NCI-H1048 (cell line): ENCODE results near the gene CLTRN.
"Not testable (repeated sequence)": the region's sequence is repeated elsewhere in the genome, so short reads cannot be mapped to it uniquely, and the experiment has no call there.

ENCODE experiments used
- DNase-seq: peaks from one replicate; lab custom pipeline; 2025; lab: John Stamatoyannopoulos, UW

CLTRN gene

GRCh38 chrX:15647510-15647909 lies 17.1 kb downstream of the CLTRN start:
- DNase-seq: not testable (repeated sequence)

DNA sequence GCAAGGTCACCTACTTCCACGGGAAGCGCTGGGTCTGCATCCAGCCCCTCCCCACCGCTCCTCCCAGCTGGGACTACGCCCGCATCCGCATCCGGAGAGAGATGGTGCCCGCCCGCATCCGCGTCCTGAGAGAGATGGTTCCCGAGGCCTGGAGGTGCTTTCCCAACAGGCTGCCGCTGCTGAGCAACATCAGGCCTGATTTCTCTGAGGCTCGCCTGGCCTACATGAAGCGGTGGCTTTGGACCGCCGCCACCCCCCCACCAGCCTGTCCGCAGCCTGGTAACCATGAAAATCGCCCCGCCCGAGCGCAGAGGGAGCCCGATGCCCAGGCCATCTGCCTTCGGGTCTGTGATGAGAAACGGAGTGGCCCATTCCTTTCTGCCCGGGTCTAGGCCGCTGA lies 18.1 kb downstream of the CLTRN start:
- DNase-seq: no peak

GRCh38 chrX:15646031-15646430 lies 18.6 kb downstream of the CLTRN start:
- no peak for DNase-seq

DNA sequence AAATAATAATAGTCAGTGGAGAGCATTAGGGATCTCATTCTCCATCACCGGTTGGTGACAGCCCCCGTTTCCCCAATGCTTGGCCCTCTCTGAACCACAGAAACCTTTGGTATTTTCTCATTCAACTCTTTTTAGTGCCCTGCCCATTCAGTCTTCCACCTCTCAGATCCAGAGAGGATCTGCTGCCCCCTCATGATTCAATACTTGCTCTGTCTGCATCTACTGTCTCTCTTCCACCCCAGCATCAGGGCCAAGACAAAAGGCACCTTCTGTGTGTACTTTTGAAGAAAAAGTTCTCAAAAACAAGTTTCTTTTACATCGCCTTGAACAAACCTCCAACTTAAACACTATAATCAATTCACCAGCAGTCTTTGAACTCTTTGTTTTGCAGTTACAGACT lies 19.3 kb downstream of the CLTRN start:
- no peak for DNase-seq

GRCh38 chrX:15644560-15644872 lies 20.1 kb downstream of the CLTRN start:
- DNase-seq: no peak

- DNase-seq: no peak
Observed at GRCh38 chrX:15643786-15644559, 20.6 kb downstream of the CLTRN start.

- DNase-seq: no peak
Observed at GRCh38 chrX:15631637-15632036, 33.0 kb downstream of the CLTRN start.

- no peak for DNase-seq
Observed at GRCh38 chrX:15623054-15623453, 41.6 kb downstream of the CLTRN start.

- DNase-seq: no peak
Observed at GRCh38 chrX:15619053-15619755, 45.4 kb downstream of the CLTRN start.

DNA sequence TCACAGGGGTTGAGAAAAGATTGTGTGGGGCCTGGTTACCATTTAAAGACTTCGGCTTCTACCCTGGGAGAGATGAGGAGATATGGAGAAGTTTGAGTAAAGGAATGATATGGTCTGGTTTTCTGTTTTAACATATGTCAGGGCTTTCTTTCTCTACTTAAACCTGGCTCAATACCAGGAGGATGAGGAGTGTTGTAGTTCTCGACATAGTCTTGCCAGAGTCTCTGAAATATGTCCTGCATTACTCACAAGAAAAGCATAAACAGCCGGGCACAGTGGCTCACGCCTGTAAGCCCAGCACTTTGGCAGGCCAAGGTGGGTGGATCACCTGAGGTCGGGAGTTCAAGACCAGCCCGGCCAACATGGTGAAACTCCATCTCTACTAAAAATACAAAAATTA lies 47.5 kb downstream of the CLTRN start:
- no peak for DNase-seq

- DNase-seq: no peak
Observed at GRCh38 chrX:15616531-15616930, 48.1 kb downstream of the CLTRN start.

GRCh38 chrX:15607067-15607466 lies 57.5 kb downstream of the CLTRN start:
- no peak for DNase-seq

GRCh38 chrX:15606136-15606535 lies 58.5 kb downstream of the CLTRN start:
- DNase-seq: no peak

DNA sequence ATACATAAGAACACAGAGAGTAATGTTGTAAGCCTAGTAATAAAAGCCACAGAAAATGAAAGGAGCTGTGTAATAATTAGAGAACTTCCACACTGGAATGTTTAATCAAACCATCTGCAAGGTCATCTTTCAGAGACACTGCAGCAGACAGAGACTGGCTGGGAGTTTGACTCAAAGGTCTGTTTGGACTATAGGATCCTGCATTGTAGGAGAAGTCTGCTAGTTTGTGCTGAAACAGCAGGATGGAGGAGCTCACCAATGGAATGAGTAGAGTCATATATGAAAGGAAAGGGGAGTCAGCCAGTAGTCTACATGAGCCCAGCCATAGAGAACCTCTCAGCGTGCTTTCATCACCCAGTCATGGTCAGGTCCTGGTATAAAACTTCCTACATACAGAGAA lies 59.4 kb downstream of the CLTRN start:
- DNase-seq: no peak

DNA sequence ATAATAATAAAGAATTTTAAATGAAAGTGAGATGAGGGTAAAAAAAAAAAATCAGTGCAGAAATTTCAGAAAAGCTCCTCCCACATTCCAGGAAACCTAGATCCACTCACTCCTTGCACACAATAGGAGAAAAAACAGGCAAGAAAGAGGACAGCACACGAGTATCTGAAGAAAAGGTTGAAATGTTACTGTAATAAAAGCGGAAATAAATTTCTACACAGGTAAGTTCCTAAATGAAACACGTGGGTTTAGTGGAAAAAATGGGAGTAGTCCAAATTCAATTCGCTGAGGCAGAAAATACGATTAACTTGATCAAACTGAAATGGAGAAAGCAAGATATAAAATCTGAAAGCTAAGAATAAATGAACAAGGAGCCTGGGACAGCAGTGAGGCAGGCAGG lies 61.8 kb downstream of the CLTRN start:
- DNase-seq: no peak

DNA sequence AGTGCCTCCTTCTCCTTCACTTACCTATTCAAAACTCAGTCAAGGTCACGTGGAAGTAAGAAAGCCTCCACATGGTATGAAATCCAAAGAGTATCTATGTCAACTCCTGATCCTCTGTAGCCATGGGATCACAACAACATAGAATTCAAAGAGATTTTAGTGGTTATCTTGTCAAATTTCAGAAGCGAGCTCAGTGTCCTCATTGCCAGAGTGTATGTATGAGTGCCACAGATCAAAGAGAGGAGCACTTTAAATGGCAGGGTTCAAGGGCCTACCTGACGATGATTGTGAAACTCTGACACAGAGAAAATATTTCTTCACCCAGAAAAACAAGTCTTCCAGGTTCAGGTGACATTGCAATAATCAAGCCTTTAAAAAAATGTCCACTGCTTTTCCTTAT lies 62.7 kb downstream of the CLTRN start:
- no peak for DNase-seq

DNA sequence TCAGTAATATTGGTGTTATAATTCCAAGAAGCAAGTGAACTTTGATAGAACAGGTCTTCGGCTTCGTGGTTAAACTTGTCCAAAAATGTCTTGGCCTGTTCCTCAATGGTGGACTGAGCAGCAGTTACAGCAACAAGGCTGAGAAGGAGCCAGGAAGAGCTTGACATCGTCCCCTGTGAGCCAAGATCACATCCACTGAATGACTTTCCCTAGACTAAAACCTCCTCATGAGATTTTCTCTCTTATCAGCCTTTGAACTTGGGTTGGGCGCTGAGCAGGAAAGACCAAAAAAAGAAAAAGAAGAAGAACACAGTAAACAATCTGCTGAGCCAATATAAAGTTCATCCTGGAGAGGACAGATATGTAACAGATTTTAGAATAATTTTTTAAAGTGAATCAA lies 63.9 kb downstream of the CLTRN start, which contains the start of gene ACE2:
TSS of gene ACE2 (minus strand) at position 216 of the 400 bp plus-strand sequence. CDS start at position 167, 49 bp downstream.
- DNase-seq: no peak

- DNase-seq: no peak
Observed at GRCh38 chrX:15600049-15600448, 64.6 kb downstream of the CLTRN start.

GRCh38 chrX:15599461-15599860 lies 65.1 kb downstream of the CLTRN start:
- no peak for DNase-seq

- no peak for DNase-seq
Observed at GRCh38 chrX:15598026-15598425, 66.6 kb downstream of the CLTRN start.

GRCh38 chrX:15594371-15594770 lies 70.2 kb downstream of the CLTRN start:
- no peak for DNase-seq

- DNase-seq: no peak
Observed at GRCh38 chrX:15579778-15580747, 84.5 kb downstream of the CLTRN start.
